GM18868 (cell line): ENCODE results near the gene HIVEP3.

Experiments used
- ATAC-seq: cut with Tn5 transposase; IDR thresholded peaks from one replicate; pipeline ENCODE4 v1.9.1; 2021; ENCODE audit warnings: mild to moderate bottlenecking, moderate library complexity; ENCODE audit not compliant: unreplicated experiment

The HIVEP3 gene

GRCh38 chr1:41716188-41717130, 202.3 kb downstream of the HIVEP3 start:
- ATAC-seq, result no peak

- no peak for ATAC-seq
Observed at GRCh38 chr1:41715441-41716095, 203.2 kb downstream of the HIVEP3 start.

- no peak for ATAC-seq
Observed at GRCh38 chr1:41714638-41715389, 203.9 kb downstream of the HIVEP3 start.

GRCh38 chr1:41713557-41714327, 205.0 kb downstream of the HIVEP3 start:
- ATAC-seq, result no peak

GRCh38 chr1:41713141-41713540, 205.6 kb downstream of the HIVEP3 start:
- no peak for ATAC-seq

- no peak for ATAC-seq
Observed at GRCh38 chr1:41712695-41713094, 206.0 kb downstream of the HIVEP3 start.

- no peak for ATAC-seq
Observed at GRCh38 chr1:41712081-41712480, 206.6 kb downstream of the HIVEP3 start.

GRCh38 chr1:41711581-41711980, 207.1 kb downstream of the HIVEP3 start:
- ATAC-seq, result no peak

GRCh38 chr1:41710980-41711379, 207.7 kb downstream of the HIVEP3 start:
- no peak for ATAC-seq

- ATAC-seq, result no peak
Observed at GRCh38 chr1:41709873-41710272, 208.8 kb downstream of the HIVEP3 start.

GRCh38 chr1:41709331-41709730, 209.4 kb downstream of the HIVEP3 start:
- no peak for ATAC-seq

- no peak for ATAC-seq
Observed at GRCh38 chr1:41708332-41708731, 210.4 kb downstream of the HIVEP3 start.

- no peak for ATAC-seq
Observed at GRCh38 chr1:41707793-41708192, 210.9 kb downstream of the HIVEP3 start.

GRCh38 chr1:41705798-41706197, 212.9 kb downstream of the HIVEP3 start:
- no peak for ATAC-seq

- ATAC-seq, result no peak
Observed at GRCh38 chr1:41704196-41704595, 214.5 kb downstream of the HIVEP3 start.

- no peak for ATAC-seq
Observed at GRCh38 chr1:41702771-41703170, 216.0 kb downstream of the HIVEP3 start.

GRCh38 chr1:41700986-41701535, 217.7 kb downstream of the HIVEP3 start:
- no peak for ATAC-seq

- no peak for ATAC-seq
Observed at GRCh38 chr1:41700581-41700980, 218.1 kb downstream of the HIVEP3 start.

- ATAC-seq, result no peak
Observed at GRCh38 chr1:41699861-41700248, 218.9 kb downstream of the HIVEP3 start.
